Measurements from ENCODE around the gene NTN5.
"Not testable (repeated sequence)": the region's sequence is repeated elsewhere in the genome, so short reads cannot be mapped to it uniquely, and the experiment has no call there.

Gene NTN5

DNA sequence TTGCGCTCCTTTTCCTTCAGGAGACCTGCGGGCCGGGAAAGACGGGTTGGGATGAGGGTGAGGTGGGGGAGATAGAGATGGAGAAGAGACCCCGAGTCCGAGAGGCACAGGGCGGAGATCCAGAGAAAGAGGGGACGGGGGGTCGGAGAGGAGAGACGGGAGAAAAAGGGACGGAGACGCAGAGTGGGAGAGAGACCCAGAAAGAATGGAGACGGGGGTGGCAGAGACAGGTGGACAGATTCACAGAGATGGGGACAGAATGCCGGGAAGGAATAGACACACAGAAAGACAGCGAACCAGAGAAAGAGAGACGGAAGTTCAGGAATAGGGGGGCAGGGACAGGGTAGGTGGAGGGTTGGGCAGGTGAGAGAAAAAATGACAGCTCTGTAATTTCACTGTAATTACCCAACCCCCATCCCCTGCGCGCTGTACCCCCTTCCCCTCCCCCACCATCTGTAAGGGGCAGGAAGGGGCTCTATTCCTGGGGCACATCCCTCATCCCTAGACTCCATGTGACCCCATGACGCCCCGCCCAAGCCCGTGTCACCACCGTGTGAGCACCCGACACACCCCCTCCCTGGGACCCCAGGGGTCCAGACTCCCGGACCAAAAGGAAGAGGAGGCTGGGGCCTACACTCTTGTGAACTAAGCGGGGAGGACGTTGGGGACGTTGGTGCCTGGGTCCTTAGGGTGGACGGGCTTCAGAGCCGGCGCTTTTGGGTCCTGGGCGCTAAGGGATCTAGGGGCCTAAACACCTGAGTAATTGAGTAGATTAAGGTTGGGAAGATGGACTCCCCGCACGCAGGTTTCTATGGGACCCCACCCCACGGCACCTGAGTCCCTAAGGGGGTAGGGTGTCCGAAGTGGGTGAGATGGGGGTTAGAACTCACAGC is 36.6 kb downstream of the NTN5 start:
- no peak for DNase-seq (ENCODE audit: low read depth)

DNA sequence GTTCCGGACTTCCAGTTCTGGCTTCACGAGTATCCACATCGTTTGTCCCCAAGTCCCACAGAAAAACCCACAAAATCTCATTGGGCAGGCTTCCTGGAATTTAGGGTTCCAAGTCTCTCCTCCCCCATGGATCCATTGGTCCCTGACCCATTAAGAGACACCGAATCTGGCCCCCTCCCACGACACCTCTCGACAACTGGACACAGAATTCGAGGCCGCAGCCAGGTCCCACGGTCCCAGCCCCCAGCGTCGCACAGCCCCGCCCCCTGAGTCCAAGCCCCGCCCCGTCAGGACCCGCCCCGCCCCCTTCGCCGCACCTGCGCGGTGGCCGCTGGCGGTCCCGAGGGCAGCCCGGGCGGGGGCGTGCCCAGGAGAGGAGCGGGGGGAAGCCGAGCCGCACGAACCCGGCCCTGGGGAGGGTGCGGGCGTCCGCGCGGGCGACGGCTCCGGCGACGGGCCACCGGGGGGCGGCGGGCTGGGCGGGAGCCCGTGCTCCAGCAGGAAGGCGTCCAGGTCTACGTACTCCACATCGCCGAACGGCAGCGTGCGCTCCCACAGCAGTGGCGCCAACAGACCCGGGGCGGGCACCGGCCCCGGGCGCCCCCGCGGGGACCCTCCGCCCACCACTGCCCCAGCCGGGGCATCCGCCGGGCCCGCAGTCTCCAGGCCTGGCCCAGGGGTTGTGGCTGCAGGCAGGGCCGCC is 37.4 kb downstream of the NTN5 start:
- TF ChIP-seq, protein P1, sequence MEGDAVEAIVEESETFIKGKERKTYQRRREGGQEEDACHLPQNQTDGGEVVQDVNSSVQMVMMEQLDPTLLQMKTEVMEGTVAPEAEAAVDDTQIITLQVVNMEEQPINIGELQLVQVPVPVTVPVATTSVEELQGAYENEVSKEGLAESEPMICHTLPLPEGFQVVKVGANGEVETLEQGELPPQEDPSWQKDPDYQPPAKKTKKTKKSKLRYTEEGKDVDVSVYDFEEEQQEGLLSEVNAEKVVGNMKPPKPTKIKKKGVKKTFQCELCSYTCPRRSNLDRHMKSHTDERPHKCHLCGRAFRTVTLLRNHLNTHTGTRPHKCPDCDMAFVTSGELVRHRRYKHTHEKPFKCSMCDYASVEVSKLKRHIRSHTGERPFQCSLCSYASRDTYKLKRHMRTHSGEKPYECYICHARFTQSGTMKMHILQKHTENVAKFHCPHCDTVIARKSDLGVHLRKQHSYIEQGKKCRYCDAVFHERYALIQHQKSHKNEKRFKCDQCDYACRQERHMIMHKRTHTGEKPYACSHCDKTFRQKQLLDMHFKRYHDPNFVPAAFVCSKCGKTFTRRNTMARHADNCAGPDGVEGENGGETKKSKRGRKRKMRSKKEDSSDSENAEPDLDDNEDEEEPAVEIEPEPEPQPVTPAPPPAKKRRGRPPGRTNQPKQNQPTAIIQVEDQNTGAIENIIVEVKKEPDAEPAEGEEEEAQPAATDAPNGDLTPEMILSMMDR (conservative IDR thresholded peaks at IDR 0.05; ENCODE audit: low read depth, low read length), result no peak
- DNase-seq (ENCODE audit: low read depth), result no peak
- H3K4me3 ChIP-seq (ENCODE audit: low read depth, low read length), result peak overlapping the region; percentile 61

More for the DNA sequence above, 36.6 kb downstream of the NTN5 start:
- peak overlapping the region; percentile 61 for H3K4me3 ChIP-seq (ENCODE audit: low read depth, low read length)
- TF ChIP-seq, protein P1 (conservative IDR thresholded peaks at IDR 0.05; ENCODE audit: low read depth, low read length), result no peak

DNA sequence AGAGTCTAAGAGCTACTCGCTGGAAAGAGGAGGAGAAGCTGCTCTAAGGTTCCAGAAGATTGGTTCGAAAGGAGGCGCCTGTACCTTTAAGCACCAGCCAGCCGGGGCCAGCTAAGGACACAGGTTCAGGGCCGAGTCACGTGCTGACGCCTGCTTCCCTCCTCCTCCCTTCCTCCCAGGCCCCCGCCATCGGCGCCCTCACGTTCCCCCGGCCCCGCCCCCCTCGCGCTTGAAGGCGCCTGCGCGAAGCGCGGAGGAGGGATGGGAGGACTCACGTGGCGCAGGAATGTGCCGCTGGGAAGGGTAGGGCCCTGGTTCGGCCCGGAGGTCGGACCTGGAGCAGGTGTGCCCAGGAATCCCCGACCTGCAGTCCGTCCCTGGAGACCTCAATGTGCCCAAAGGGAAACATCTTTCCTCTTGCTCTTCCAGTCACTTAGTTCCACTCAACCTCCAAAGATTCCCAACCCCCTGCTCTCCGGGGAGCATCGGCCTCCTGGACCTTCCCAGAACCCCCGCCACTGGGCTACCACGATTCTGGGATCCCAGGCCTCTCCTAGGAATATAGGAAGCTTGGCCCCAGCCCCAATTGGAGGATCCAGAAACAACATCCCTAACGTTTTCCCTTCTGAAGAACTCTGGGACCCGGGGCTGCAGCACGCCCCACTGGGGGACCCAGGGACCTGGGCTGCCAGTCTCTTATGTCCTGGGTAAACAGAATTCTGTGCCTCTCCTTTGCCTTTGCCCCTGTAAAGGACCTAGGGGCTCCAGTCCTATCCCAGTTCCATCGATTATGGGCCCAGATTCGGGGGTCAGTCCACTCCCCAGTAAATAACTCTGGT is 38.2 kb downstream of the NTN5 start:
- peak overlapping the region; percentile 30 for H3K4me3 ChIP-seq (ENCODE audit: low read depth, low read length)
- peak; percentile 98 for DNase-seq (ENCODE audit: low read depth)
- TF ChIP-seq, protein P1 (conservative IDR thresholded peaks at IDR 0.05; ENCODE audit: low read depth, low read length), result no peak

DNA sequence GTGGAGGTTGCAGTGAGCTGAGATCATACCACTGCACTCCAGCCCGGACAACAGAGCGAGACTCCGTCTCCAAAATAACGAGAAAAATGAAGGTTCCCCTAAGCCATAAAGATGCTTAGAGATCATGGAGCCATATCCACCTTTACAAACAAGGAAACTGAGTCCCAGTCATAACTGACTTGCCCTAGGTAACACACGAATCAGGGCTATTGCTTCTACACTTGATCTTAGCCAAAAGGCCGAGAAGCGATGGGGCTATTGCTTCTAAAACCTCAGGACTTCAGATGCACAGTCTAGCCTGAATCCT is 38.8 kb downstream of the NTN5 start:
- TF ChIP-seq, protein P1 (conservative IDR thresholded peaks at IDR 0.05; ENCODE audit: low read depth, low read length), result no peak
- H3K4me3 ChIP-seq (ENCODE audit: low read depth, low read length), result peak overlapping the region; percentile 30
- no peak for DNase-seq (ENCODE audit: low read depth)

DNA sequence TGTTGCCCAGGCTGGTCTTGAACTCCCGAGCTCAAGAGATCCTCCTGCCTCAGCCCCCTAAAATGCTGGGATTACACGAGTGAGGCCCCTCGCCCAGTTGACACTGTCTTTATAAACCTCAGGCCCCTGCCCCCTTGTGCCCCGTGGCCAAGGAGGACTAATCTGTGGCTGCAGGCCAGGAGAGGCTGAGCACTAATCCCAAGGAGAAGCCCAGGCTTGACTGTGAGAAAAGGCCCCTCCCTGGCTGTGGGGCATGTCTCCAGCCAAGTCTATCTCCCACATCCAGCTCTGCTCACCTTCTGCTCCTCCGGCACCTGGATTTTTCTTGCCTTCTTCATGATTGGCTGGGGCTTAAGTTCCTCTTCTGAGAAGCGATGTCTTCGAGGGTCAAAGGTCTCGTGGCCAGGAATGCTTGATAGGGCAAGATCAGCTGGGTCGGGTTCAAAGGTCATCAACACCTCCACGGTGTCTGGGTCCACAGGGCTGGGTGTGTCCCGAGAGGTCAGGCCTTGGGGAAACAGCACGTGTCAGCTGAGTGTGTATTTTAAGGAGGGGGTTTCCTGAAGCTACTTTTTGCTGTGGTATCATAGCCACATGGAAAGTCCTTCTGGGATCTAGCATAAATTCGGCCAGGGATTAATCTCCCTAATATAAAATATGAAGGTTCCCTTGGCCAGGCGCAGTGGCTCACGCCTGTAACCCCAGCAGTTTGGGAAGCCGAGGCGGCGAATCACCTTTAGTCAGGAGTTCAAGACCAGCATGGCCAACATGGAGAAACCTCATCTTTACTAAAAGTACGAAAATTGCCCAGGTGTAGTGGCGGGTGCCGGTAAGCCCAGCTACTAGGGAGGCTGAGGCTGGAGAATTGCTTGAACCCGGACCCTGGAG is 39.4 kb downstream of the NTN5 start:
- DNase-seq (ENCODE audit: low read depth), result no peak
- TF ChIP-seq, protein P1 (conservative IDR thresholded peaks at IDR 0.05; ENCODE audit: low read depth, low read length), result no peak
- H3K4me3 ChIP-seq (ENCODE audit: low read depth, low read length), result no peak overlapping the region

DNA sequence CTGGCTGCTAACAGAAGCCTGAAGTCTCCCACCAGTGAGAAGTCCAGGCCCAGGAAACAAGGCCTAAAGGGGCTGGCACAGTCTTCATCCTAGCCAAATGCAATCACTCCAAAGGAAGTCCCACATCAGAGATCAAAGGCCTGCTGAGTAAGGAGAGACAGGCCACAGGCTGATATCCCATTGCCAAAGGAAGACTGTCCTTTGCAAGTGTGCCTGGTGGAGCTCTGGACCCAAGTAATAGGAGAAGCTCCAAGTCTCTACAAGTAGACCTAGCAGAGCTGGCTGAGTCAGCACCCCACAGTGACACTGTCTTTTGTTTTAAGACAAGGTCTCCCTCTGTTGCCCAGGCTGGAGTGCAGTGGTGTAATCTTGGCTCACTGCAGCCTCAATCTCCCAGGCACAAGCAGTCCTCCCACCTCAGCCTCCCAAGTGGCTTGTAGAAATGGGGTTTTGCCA is 40.1 kb downstream of the NTN5 start:
- TF ChIP-seq, protein P1 (conservative IDR thresholded peaks at IDR 0.05; ENCODE audit: low read depth, low read length), result no peak
- no peak overlapping the region for H3K4me3 ChIP-seq (ENCODE audit: low read depth, low read length)
- DNase-seq (ENCODE audit: low read depth), result no peak

DNA sequence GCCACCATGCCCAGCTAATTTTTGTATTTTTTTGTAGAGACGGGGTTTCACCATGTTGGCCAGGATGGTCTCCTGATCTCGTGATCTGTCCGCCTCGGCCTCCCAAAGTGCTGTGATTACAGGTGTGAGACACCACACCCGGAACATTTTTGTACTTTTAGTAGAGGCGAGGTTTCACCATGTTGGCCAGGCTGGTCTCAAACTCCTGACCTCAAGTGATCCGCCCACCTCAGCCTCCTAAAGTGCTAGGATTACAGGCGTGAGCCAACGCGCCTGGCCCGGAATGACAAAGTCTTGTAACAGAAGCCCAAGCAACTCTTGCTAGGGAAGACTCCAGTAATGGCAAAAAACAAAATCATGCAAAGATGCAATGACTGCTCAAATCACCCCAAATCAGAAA is 40.5 kb downstream of the NTN5 start:
- H3K4me3 ChIP-seq (ENCODE audit: low read depth, low read length); DNase-seq (ENCODE audit: low read depth): not testable (repeated sequence)
